Measurements from ENCODE around the gene TBATA. TPM values are rescaled to one million over a fixed set of nuclear protein-coding genes. Genes with fewer than 3 reads are reported as not detected.

Gene TBATA
- total and polyA plus RNA-seq, 2 of the 8 experiments (the other 6 are each of a cell fraction or from before 2014, with no cell fraction given) = not detected

GRCh38 chr10:70786799-70787415 is 1.7 kb upstream of the TBATA start (continued):
- TF ChIP-seq CHD7 (IDR thresholded peaks at IDR 0.05; ENCODE audit: insufficient replicate concordance, low read length) = no peak
- no peak for TF ChIP-seq CBX8 (IDR thresholded peaks at IDR 0.05; ENCODE audit: borderline replicate concordance, low read depth, low read length)

Measured in H1 (cell line).